ENCODE measurements around the gene ITPK1.

The ITPK1 gene

GRCh38 chr14:93027810-93028723, 87.7 kb downstream of the ITPK1 start:
- TF ChIP-seq, protein P1, sequence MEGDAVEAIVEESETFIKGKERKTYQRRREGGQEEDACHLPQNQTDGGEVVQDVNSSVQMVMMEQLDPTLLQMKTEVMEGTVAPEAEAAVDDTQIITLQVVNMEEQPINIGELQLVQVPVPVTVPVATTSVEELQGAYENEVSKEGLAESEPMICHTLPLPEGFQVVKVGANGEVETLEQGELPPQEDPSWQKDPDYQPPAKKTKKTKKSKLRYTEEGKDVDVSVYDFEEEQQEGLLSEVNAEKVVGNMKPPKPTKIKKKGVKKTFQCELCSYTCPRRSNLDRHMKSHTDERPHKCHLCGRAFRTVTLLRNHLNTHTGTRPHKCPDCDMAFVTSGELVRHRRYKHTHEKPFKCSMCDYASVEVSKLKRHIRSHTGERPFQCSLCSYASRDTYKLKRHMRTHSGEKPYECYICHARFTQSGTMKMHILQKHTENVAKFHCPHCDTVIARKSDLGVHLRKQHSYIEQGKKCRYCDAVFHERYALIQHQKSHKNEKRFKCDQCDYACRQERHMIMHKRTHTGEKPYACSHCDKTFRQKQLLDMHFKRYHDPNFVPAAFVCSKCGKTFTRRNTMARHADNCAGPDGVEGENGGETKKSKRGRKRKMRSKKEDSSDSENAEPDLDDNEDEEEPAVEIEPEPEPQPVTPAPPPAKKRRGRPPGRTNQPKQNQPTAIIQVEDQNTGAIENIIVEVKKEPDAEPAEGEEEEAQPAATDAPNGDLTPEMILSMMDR (IDR thresholded peaks at IDR 0.05; ENCODE audit: borderline replicate concordance, insufficient read depth, low read depth, low read length): no peak
- H3K4me3 ChIP-seq (ENCODE audit: low read depth, low read length): no peak overlapping the region

DNA sequence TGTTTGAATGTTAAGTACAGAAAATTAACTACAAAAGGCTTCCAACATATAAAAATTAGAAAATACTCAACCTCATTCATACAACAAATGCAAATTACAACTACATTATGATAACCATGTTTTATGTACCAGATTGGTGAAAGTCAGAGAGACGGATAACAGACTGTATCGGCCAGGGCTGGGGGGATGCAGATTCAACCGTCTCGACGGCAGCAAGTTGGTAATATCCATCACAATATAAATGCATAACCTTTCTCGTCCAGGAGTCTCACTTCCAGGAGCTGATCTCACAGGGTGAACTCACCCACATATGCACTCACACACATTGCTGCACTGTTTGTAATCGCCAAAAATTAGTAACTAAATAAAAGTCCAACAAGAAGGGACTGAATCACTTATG, 89.4 kb downstream of the ITPK1 start:
- no peak overlapping the region for H3K4me3 ChIP-seq (ENCODE audit: low read depth, low read length)
- TF ChIP-seq, protein P1 (IDR thresholded peaks at IDR 0.05; ENCODE audit: borderline replicate concordance, insufficient read depth, low read depth, low read length): no peak

DNA sequence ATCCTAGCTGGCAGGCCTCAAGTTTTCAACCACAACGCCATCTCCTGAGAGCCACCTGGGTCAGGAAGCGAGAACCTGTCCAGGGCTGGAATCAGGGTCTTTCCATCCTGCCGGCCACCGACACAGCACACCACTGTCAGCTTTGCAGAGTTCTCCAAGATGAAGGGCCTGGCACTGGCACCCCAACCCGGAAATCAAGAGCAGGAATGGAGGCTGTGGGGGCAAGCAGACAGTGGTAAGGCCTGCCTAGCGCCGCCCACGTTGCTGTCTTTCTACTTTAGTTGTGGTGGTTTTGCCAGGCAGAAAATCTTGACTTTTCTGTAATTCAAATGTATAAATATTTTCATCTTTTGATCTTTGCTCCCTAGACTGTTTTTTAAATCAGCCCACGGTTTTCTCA, 90.7 kb downstream of the ITPK1 start:
- TF ChIP-seq, protein P1 (IDR thresholded peaks at IDR 0.05; ENCODE audit: borderline replicate concordance, insufficient read depth, low read depth, low read length): no peak
- H3K4me3 ChIP-seq (ENCODE audit: low read depth, low read length): no peak overlapping the region

GRCh38 chr14:93024493-93024892, 91.2 kb downstream of the ITPK1 start:
- no peak overlapping the region for H3K4me3 ChIP-seq (ENCODE audit: low read depth, low read length)
- TF ChIP-seq, protein P1 (IDR thresholded peaks at IDR 0.05; ENCODE audit: borderline replicate concordance, insufficient read depth, low read depth, low read length): no peak

DNA sequence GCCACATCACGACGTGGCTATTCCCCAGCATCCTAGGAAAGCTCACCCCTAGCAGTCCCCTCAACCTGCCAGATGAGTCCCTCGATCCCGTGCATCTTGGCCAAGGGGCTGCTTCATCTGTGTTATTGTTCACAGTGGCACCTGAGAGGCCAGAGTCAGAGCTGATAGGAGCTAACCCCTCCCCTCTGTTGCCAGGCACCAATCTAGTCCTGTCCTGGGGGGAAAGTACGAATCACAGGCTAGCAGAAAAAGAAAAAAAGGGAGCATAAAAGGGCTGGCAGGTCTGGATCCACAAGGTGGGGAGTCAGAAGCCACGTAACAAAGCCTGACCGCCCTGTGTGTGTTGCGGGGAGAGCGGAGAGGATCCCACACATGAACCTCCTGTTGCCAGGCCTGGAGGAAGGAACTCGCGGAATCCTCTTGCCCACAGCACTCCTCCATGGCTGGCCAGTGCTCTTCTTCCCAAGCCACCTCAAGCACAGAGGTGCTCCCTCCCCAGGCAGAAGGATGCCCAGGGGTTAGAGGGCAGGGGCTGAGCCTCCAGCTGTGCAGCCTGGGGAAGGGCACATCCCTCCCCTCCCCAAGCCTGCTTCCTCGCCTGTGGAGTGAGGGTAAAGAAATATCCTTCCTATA, 91.8 kb downstream of the ITPK1 start:
- TF ChIP-seq, protein P1 (IDR thresholded peaks at IDR 0.05; ENCODE audit: borderline replicate concordance, insufficient read depth, low read depth, low read length): no peak
- H3K4me3 ChIP-seq (ENCODE audit: low read depth, low read length): no peak overlapping the region

DNA sequence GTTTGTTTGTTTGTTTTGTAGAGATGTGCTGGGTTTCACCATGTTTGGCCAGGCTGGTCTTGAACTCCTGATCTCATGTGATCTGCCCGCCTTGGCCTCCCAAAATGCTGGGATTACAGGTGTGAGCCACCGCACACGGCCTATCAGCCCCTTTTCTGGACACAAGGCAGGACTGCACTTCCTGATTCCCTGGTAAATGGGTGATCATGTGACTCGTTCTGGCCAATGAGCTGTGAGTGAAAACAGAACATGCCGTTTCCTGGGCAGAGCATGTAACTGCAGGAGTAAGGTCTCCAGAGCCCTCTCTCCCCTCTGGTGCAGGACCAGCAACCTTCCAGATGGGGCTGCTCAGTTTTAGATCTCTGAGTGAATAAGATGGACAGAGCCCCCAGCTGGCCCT, 92.7 kb downstream of the ITPK1 start:
- TF ChIP-seq, protein P1 (IDR thresholded peaks at IDR 0.05; ENCODE audit: borderline replicate concordance, insufficient read depth, low read depth, low read length): no peak
- H3K4me3 ChIP-seq (ENCODE audit: low read depth, low read length): no peak overlapping the region

Data from GM12875 (cell line).